ENCODE data around the gene CPT1C.

Gene CPT1C

DNA sequence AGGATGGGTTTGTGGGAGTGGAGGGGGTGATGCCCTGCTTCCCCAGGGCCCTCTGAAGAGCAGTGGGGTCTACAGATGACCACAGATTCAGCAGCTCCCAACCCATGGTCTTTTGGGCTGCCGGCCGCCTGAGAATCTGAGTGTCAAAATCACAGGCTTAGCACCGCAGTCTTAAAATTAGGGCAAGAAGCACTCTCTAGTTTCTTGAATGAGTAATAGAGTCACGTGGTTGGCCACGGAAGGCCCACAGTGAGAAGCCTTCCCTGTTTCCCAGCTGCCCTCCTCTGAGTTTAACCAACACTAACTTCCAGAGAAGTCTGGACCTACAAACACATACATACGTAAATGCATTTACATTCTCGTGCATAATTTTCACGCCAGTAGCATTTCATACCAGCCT, 8.6 kb upstream of the CPT1C start:
- no peak for DNase-seq (ENCODE audit: low spot score)

DNA sequence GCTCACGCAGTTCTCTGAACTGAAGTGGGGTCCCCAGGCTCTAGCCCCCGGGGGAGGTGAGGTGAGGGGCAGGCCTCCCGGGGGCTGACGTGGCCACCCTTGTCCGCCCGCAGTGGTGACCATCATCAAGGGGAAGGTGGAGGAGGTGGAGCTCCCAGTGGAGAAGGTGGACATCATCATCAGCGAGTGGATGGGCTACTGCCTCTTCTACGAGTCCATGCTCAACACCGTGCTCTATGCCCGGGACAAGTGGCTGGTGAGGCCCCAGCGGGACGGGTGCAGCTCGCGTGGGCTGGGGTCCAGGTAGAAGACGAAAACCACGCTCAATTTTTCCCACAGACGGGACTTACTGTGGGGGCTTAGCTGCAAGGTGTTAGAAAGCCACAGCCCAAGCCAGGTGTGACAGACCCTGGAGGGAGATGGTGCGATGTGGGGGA, 7.1 kb upstream of the CPT1C start:
- DNase-seq (ENCODE audit: low spot score): no peak

DNA sequence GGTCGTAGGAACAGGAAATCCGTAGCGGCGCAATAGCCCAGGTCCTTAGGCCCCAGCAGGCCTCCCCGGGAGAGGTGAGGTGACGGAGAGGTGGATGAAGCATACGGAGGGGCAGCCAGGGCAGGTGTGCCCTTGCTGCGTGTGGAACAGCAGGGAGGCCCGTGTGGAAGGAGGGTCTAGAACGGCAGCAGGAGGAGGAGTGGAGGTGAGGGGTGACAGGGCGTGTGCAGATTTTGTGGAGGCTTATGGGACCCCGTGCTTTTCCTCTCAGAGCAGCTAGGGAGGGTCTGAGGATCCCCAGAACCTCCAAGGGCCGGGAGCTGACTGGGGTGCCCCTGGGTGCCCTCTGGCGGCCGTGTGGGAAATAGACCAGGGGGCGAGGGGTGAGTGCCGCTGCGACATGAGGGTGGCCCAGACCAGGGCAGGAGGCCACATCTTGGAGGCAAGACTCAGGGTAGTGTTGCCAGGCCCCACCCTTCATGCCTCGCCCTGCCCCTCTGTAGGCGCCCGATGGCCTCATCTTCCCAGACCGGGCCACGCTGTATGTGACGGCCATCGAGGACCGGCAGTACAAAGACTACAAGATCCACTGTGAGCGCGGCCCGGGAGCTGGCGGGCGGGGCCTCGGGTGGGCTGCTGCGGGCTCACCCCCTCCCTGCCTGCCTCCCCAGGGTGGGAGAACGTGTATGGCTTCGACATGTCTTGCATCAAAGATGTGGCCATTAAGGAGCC, 6.5 kb upstream of the CPT1C start:
- DNase-seq (ENCODE audit: low spot score): no peak

DNA sequence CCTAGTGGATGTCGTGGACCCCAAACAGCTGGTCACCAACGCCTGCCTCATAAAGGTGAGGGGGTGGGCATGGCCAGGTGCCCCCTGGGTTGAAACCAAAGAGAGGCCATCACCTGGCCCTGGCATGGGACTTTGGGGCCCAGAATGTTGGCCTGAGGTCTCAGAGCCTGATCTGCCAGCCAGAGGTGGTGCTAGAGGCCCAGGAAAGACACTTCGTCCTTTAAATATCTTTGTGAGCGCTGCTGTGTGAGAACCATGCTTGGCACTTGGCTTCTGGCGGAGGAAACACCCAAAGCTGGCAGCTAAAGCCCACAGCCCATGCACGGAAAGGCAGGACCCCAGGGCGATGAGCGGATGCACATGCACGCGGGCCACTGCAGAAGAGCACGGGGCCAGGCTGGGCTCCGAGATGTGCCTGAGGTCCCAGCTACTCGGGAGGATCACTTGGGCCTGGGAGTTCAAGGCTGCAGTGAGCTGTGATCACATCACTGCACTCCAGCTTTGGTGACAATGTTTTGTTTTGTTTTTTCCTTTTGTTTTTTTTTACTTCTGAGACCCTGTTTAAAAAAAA, 5.8 kb upstream of the CPT1C start:
- DNase-seq (ENCODE audit: low spot score): no peak

DNA sequence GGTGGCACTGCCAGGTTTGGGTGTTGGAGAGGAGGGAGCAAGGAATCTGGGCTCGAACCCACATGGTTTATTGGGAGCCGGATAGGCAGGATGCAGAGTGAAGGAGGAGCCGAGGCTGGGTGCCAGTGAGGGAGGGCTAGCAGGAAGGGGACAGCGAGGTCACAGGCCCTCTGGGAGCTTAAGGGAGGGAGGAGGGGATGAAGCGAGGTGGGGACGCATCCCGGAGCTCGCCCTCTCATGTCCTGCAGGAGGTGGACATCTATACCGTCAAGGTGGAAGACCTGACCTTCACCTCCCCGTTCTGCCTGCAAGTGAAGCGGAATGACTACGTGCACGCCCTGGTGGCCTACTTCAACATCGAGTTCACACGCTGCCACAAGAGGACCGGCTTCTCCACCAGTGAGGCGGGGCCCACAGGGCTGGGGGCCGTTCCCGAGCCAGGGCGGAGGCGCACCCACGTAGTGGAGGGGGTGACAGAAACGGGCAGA, 5.0 kb upstream of the CPT1C start:
- no peak for DNase-seq (ENCODE audit: low spot score)

DNA sequence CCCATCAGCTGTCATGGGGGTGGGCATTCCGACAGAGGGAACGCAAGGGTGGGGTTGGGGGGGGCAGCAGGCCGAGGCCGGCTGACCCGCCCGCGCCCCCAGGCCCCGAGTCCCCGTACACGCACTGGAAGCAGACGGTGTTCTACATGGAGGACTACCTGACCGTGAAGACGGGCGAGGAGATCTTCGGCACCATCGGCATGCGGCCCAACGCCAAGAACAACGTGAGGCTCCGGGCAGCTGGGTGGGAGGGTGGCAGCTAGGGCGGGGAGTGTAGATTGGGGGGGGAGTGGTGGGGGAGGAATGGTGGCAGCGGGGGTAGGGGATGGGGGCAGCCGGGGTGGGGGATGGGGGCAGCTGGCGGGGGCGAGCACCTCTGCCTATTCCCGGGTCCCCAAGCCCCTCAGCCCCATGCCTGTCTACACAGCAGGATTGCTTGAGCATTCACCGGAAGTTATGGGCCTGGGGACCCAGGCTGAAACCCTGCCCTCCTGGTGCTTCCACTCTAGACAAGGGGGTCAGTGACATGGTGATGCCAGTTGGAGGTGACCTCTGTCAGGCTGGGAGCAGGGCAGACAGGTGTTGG, 4.3 kb upstream of the CPT1C start:
- DNase-seq (ENCODE audit: low spot score): no peak

DNA sequence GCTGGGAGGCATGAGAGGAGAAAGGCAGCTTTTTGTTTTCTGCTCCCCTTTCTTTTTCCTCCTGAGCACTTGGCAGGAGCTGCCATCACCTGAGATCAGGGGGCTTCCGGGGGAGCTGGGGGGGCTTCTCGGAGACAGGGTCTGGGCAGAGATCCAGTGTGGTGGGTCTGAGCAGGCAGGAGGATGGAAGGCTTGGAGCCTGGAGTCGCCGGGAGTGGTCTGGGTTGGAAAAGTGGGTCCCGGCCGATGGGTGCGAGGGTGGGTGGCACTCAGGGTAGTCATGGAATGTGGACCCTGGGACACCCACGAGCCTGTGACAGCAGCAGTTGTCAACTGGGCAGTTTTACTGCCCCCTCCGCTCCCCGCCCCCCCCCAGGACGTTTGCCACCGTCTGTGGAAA, 3.8 kb upstream of the CPT1C start:
- no peak for DNase-seq (ENCODE audit: low spot score)

DNA sequence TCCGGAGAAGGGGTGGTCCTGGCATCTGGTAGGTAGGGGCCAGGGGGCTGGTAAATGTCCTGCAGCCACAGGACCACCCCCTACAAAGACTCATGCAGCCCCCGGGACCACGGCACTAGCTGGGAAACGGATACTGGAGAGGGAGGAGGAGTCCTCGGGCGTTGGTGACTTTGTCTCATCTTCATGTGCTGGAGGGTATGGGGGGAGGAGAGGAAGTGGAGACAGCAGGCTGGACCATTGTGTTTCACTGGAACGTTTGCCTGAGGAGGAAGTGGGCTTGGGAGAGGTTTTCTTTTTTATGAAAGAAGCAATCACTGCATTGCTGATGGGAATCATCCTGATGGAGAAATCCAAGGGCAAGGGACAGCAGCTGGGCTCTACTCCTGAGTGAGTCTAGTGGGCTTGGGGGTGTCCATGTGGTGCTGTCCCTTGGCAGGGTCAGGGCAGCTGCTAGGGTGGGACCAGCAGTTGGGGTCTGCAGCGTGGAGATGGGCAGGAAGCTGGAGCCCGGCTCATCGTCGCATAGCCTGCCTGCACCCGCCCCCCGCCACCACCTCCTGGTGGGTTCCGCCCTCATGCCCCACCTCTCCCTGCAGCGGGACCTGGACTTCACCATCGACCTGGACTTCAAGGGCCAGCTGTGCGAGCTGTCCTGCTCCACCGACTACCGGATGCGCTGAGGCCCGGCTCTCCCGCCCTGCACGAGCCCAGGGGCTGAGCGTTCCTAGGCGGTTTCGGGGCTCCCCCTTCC, 3.2 kb upstream of the CPT1C start:
- no peak for DNase-seq (ENCODE audit: low spot score)

DNA sequence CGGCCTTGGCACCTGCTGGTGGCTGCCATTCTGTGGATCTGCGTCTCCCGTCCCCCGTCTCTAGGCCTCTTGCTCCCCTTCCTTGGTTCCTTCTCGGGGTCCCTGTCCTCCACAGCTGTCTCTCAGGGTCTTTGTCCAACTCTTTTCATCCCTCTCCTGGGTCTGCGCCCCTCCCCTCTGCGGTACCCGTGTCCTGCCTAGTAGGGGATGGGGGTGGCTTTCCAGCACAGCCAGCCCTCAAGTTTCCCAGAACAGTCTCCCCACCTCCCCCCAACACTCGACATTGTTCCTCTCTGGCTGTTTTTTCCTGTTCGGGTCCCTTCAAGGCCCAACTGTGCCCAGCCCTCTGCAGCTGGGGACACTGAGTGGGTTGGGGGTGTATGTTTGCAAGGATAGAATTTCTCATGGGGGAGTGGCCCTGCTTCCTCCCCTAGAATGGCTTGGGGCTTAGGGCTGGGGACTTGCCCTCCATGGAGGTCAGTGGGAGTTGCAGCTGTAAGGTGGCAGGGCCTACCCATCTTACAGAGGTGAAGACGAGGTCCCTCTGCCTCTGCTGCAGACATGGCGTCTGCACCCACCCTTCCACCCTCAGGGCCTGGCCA, 2.3 kb upstream of the CPT1C start:
- no peak for DNase-seq (ENCODE audit: low spot score)

DNA sequence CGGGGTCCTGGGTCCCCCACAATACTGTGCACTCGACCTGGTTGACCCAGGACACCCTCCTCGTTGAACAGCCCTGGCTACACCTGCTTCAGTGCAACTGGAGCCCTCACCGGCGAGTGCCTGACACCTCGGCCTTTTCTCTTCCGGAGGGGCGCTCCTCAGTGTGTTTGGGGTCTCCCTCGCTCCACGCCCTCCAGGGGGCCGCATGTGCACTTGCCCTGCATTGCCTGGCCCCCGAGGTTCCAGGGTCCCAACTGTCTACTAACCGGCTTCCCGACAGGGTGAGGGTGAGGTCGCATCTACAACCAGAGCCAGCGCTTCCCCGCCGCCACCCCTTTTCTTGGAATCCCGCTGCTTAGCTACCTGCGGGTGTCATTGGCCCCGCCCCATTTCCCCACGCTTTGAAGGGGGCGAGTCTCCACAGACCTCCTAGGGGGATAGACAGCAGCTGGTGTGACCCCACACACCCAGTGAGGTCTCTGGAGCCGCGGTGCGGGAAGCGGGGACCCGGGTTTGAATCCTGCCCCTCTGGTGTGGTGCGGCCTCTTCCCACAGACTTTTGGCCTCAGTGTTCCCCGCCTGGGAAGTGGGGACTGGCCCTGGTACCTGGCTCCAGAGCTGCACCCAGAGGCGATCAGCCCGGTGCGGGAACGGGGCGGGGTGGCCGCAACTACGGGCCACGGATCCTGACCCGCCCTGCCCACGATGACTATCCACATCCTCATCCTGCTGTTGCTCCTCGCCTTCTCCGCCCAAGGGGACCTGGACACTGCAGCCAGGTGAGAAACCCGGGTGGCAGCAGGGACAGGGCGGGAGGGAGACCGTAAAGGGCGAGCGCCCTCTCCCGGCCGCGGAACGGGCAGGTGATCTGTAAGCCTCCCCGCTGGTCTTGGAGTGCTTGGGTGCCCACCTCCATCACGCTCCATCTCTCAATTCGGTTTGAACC, 1.5 kb upstream of the CPT1C start, which contains the start of gene ADM5:
Gene ADM5, plus strand, starts transcription at position 462 of the 946 bp plus-strand sequence. Its CDS starts 244 bp downstream, at position 706.
- peak; percentile 40 for DNase-seq (ENCODE audit: low spot score)

DNA sequence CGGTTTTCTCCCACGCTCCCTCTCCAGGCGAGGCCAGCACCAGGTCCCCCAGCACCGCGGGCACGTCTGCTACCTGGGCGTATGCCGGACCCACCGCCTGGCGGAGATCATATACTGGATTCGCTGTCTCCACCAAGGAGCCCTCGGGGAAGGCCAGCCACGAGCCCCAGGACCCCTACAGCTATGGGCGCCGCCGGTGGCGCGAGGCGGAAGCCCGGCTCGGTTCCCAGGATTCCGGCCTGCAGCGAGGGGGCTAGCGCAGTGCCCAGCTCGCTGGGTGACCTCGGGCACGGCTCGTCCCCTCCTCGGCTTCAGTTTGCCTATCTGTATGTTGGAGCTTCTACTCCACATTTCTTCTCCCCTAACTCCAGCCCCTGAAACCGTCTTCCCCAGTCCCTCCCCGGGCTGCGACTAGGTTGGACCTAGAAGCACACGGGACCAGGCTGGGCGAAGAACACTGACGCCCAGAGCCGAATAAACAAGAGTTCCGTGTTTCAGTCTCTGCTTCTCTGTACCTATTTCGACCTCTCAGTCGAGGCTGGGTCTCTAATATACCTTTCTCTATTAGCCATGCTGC, 749 bp upstream of the CPT1C start:
- DNase-seq (ENCODE audit: low spot score): no peak

DNA sequence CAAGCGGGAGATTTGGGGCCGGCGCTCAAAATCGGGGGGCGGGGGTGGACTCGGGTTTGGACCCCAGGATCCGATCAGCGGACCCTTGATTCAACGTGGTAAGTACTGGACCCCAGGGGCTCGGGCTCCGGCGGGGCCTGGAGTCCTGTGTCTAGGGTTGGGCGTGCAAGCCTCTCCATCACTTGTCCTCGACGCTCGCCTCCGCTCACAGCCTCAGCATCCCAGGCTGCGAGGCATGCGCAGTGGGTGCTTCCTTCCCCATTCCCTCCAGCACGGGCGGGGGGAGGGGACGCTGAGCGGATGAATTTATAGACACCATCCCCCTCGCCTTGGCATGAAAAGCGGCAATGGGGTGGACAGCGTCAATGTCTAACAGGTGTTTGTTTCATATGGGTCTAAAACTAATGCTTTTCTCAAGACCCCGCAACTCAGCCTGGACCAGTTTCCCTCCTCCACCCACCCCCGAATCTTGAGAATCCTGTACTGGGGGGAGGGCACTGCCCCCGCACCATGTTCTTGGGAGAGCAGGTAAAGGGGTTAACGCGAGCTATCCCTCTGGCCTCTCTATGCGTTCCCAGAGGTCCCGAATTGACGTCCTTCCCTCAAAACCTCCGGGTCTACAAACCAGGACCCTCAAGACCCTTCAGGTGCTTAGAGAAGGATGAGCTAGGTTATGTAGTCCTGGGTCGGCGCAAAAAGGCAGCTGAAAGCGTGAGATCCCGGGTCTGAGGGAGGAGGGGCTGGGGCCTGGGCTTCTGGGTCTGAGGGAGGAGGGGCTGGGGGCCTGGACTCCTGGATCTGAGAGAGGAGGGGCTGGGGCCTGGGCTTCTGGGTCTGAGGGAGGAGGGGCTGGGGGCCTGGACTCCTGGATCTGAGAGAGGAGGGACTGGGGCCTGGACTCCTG, 579 bp downstream of the CPT1C start:
- DNase-seq (ENCODE audit: low spot score): no peak

DNA sequence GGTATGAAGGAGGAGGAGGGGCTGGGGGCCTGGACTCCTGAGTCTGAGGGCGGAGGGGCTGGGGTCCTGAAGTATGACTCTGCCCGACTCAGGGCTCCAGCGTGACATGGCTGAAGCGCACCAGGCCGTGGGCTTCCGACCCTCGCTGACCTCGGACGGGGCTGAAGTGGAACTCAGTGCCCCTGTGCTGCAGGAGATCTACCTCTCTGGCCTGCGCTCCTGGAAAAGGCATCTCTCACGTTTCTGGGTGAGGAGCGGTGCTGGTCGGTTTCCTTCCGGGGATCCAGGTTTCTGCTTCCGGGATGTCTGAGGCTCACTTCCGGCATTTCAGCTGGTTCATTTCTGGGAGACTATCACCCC, 1.2 kb downstream of the CPT1C start:
- DNase-seq (ENCODE audit: low spot score): no peak

DNA sequence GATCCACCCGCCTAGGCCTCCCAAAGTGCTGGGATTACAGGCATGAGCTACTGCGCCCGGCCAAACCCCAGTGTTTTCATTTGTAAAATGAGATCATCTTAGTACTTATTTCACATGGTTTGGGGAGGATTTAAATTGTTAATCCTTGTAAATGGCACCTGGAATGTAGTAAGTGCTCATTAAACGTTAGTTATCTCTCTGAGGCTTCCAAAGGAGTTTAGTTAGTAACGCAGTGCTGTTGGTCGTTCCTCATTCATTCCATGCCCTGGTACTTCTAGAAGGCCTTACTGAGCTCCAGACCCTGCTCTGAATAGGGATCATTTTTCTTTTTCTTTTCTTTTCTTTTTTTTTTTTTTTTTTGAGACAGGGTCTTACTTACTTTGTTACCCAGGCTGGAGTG, 5.2 kb downstream of the CPT1C start:
- DNase-seq (ENCODE audit: low spot score): no peak

DNA sequence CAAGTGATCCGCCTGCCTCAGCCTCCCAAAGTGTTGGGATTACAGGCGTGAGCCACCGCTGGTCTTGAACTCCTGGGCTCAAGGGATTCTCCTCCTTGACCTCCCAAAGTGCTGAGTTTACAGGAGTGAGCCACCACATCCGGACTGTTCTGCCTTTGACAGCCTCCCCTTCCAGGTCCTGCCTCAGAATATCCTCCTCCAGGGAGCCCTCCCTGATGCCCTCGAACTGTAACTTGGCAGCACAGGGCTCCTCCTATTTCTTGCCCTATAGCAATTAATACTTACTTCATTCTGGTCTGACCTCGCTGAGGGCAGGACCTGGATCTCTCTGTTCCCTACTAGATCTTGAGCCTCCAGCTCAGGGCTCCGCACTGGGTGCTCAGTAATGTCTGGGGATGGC, 5.9 kb downstream of the CPT1C start:
- no peak for DNase-seq (ENCODE audit: low spot score)

DNA sequence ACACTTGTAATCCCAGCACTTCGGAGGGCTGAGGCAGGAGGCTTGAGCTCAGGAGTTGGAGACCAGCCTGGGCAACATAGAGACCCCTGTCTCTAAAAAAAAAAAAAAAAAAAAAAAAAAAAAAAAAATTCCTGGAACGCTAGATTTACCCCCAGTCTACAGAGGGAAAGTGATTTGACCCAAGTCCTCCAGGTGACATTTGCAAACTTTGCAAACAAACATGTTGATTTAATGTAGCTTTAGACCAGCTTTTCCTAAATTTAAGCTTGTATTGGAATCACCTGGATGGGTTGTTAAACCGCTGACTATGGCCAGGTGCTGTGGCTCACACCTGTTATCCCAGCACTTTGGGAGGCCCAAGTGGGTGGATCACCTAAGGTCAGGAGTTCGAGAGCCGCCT, 8.4 kb downstream of the CPT1C start:
- DNase-seq (ENCODE audit: low spot score): no peak

DNA sequence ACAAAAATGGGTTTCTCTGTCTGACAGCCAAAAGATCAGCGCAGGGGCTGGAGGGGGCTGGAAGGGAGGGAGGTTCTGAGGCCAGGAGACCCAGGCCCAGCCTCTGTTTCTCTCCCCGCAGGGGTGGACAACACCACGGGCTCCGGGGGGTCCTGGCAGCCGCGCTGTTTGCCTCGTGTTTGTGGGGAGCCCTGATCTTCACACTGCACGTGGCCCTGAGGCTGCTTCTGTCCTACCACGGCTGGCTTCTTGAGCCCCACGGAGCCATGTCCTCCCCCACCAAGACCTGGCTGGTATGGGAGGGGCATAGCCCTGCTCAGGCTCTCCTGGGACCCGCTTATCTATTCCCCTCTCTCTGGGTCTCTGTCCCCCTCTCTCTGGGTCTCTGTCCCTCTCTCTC, 9.6 kb downstream of the CPT1C start:
- no peak for DNase-seq (ENCODE audit: low spot score)

DNA sequence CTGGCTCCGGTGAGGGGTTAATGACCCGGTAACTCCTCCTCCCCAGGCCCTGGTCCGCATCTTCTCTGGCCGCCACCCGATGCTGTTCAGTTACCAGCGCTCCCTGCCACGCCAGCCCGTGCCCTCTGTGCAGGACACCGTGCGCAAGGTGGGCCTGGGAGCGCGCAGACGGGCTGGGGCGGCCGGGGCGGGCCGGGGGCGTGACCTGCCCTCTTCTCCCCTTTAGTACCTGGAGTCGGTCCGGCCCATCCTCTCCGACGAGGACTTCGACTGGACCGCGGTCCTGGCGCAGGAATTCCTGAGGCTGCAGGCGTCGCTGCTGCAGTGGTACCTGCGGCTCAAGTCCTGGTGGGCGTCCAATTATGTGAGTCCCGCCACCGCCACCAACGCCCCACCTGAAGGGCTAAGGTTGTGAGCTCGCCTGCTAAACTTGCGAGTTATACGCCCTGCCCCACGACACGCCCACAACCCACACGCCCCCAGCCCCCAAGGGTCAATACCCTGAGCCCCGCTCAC, 10.4 kb downstream of the CPT1C start:
- no peak for DNase-seq (ENCODE audit: low spot score)

DNA sequence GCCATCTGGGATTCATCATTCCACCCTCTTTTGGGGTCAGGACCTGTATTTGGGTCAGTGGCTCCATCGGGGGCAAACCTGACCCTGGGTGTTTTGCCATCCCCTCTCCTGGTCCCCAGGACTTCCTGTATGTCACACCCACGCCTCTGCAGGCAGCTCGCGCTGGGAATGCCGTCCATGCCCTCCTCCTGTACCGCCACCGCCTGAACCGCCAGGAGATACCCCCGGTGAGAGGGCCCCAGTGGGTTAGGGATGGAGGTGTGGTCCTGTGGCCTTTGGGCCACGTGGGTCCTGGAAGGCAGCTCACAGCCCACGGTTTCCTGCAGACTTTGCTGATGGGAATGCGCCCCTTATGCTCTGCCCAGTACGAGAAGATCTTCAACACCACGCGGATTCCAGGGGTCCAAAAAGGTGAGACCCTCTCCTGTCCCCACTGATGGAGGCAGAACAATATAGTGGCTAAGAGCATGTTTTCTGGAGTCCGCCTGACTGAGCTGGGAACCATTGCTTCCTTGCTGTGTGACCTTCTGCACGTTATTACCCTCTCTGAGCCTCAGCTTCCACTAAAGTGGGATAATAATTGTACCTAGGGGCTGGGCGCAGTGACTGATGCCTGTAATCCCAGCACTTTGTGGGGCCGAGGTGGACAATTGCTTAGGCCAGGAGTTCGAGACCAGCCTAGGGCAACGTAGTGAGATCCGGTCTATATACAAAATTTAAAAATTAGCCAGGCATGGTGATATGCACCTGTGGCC, 14.1 kb downstream of the CPT1C start:
- DNase-seq (ENCODE audit: low spot score): no peak
